A549 (cell line): ENCODE data around the gene MRPS30.

Experiments used
- EP300 ChIP-seq, 2 experiments: fragments of >200 bp; sonication (Bioruptor Twin); formaldehyde crosslinking; IDR thresholded peaks; 2 replicates in 1 of 2; 3 replicates in 1 of 2; pipeline ENCODE4 v1.6.1; 2016 to 2017
- KDM1A ChIP-seq: fragments of 200-600 bp; sonication (generic); IDR thresholded peaks from 2 replicates; pipeline ENCODE4 v1.6.1; 2016; ENCODE audit warnings: low read depth, mild to moderate bottlenecking
- MYC ChIP-seq: IDR thresholded peaks from 2 replicates; pipeline ENCODE4 v1.6.1; 2012; ENCODE audit warnings: mild to moderate bottlenecking, inconsistent platforms, low read length, improper control_type of control experiment, borderline replicate concordance
- POLR2A ChIP-seq: IDR thresholded peaks from 2 replicates; pipeline ENCODE4 v1.6.1; 2012; ENCODE audit warnings: mild to moderate bottlenecking, low read length
- POLR2AphosphoS2 ChIP-seq: conservative IDR thresholded peaks from 2 replicates; pipeline ENCODE4 v1.6.1; 2012; ENCODE audit warnings: low read length, improper control_type of control experiment, inconsistent platforms
- RAD21 ChIP-seq, 2 experiments: fragments of >200 bp in 1 of 2; sonication (Bioruptor Twin) in 1 of 2; formaldehyde crosslinking in 1 of 2; IDR thresholded peaks in 1 of 2; conservative IDR thresholded peaks in 1 of 2; 2 replicates in 1 of 2; 3 replicates in 1 of 2; pipeline ENCODE4 v1.6.1; 2012 to 2018; ENCODE audit warnings: inconsistent platforms in 1 of 2
- SMC3 ChIP-seq: fragments of >200 bp; sonication (Bioruptor Twin); formaldehyde crosslinking; IDR thresholded peaks from 3 replicates; pipeline ENCODE4 v1.6.1; 2018; ENCODE audit warnings: inconsistent platforms
- TF ChIP-seq, protein P1 (sequence below): fragments of >200 bp; sonication (Bioruptor Twin); formaldehyde crosslinking; IDR thresholded peaks from 3 replicates; pipeline ENCODE4 v1.5.1; 2016
- TF ChIP-seq, protein P2 (sequence below): fragments of 200-600 bp; sonication (generic); IDR thresholded peaks from 2 replicates; pipeline ENCODE4 v1.6.1; 2016; ENCODE audit warnings: antibody characterized with exemption, mild to moderate bottlenecking, moderate library complexity

GRCh38 chr5:44797841-44798240 lies 10.9 kb upstream of the MRPS30 start:
- TF ChIP-seq KDM1A (no peak), POLR2A (no peak), RAD21 (conservative IDR thresholded peaks at IDR 0.05 in 1 of 2, IDR thresholded peaks at IDR 0.05 in 1 of 2) (no peak), SMC3 (no peak), EP300 (IDR thresholded peaks at IDR 0.05) (no peak), MYC (no peak), POLR2AphosphoS2 (no peak)
- TF ChIP-seq, protein P1, sequence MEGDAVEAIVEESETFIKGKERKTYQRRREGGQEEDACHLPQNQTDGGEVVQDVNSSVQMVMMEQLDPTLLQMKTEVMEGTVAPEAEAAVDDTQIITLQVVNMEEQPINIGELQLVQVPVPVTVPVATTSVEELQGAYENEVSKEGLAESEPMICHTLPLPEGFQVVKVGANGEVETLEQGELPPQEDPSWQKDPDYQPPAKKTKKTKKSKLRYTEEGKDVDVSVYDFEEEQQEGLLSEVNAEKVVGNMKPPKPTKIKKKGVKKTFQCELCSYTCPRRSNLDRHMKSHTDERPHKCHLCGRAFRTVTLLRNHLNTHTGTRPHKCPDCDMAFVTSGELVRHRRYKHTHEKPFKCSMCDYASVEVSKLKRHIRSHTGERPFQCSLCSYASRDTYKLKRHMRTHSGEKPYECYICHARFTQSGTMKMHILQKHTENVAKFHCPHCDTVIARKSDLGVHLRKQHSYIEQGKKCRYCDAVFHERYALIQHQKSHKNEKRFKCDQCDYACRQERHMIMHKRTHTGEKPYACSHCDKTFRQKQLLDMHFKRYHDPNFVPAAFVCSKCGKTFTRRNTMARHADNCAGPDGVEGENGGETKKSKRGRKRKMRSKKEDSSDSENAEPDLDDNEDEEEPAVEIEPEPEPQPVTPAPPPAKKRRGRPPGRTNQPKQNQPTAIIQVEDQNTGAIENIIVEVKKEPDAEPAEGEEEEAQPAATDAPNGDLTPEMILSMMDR = no peak
- TF ChIP-seq, protein P2, sequence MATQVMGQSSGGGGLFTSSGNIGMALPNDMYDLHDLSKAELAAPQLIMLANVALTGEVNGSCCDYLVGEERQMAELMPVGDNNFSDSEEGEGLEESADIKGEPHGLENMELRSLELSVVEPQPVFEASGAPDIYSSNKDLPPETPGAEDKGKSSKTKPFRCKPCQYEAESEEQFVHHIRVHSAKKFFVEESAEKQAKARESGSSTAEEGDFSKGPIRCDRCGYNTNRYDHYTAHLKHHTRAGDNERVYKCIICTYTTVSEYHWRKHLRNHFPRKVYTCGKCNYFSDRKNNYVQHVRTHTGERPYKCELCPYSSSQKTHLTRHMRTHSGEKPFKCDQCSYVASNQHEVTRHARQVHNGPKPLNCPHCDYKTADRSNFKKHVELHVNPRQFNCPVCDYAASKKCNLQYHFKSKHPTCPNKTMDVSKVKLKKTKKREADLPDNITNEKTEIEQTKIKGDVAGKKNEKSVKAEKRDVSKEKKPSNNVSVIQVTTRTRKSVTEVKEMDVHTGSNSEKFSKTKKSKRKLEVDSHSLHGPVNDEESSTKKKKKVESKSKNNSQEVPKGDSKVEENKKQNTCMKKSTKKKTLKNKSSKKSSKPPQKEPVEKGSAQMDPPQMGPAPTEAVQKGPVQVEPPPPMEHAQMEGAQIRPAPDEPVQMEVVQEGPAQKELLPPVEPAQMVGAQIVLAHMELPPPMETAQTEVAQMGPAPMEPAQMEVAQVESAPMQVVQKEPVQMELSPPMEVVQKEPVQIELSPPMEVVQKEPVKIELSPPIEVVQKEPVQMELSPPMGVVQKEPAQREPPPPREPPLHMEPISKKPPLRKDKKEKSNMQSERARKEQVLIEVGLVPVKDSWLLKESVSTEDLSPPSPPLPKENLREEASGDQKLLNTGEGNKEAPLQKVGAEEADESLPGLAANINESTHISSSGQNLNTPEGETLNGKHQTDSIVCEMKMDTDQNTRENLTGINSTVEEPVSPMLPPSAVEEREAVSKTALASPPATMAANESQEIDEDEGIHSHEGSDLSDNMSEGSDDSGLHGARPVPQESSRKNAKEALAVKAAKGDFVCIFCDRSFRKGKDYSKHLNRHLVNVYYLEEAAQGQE = no peak
